Measurements from ENCODE around the gene KCTD10. TPM values are rescaled to one million over a fixed set of nuclear protein-coding genes. Genes with fewer than 3 reads are reported as not detected.

KCTD10 gene
- polyA plus RNA-seq, 1 donor (not counting 4 experiments of a cell fraction or from before 2014, with no cell fraction given): 107 TPM

DNA sequence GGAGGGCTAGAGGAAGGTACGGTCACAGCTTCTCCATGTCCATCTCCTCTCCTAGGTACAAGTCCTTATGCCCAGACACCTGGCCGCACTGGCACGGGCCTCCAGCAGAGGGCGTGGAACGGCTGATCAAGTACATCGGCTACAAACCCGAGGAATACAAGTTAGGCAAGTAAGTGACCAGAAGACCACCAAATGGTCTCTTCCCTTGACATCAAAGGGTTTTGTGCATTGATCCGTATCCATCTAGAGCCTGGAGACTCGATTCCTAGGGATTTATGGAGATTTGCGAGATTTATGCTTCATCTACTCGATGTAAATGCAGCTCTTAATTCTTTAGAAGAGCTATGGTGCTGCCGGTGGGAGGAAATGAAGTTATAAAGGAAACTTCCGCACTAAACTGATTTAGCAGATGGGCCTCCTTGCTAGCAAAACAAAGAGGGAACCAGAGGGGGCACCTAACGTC lies 44.2 kb downstream of the KCTD10 start:
- Histone ChIP-seq H3K9ac (ENCODE audit: control insufficient read depth, extremely low read depth, insufficient read depth, low read length) (no peak overlapping the region), H3K4me3 (ENCODE audit: control insufficient read depth in 2 of 3, extremely low read depth in 1 of 3, insufficient read depth in 2 of 3, low read depth in 1 of 3, low read length in 3 of 3) (no peak overlapping the region), H3K27me3 (ENCODE audit: control insufficient read depth, extremely low read depth, insufficient read depth, low read length) (no peaks in the 10 kb centered on the region), H4K20me1 (ENCODE audit: control insufficient read depth, extremely low read depth, insufficient read depth, low read length) (no peaks in the 10 kb centered on the region), H3K9me3 (ENCODE audit: control insufficient read depth, low read depth, low read length) (no peaks in the 10 kb centered on the region), H3K4me1 (ENCODE audit: control insufficient read depth, extremely low read depth, insufficient read depth, low read length) (peaks cover 5% of the 10 kb centered on the region), H3K9me1 (ENCODE audit: control insufficient read depth, extremely low read depth, insufficient read depth, low read length) (no peaks in the 10 kb centered on the region), H3K27ac (ENCODE audit: control insufficient read depth, insufficient read depth, low read length) (no peak overlapping the region), H2AFZ (ENCODE audit: control insufficient read depth, low read length) (peak overlapping the region; percentile 67), H3K79me2 (ENCODE audit: control insufficient read depth, insufficient read depth, low read length) (no peaks in the 10 kb centered on the region), H3K36me3 (ENCODE audit: control insufficient read depth in 2 of 2, extremely low read depth in 1 of 2, insufficient read depth in 2 of 2, low read length in 2 of 2) (no peaks in the 10 kb centered on the region), H3K4me2 (ENCODE audit: control insufficient read depth, extremely low read depth, insufficient read depth, low read depth, low read length) (peak overlapping the region; percentile 34)
- dilution Hi-C loops (cut with MboI; ENCODE audit: extremely low pct_ligation_motif_present, low sequenced_read_pairs): no loop called here
- FAIRE-seq (peak; percentile 9), DNase-seq (ENCODE audit: low read depth, low spot score) (peak; percentile 49)
- no peak for TF ChIP-seq EZH2 (IDR thresholded peaks at IDR 0.05; ENCODE audit: low read length)
- TF ChIP-seq, protein P1, sequence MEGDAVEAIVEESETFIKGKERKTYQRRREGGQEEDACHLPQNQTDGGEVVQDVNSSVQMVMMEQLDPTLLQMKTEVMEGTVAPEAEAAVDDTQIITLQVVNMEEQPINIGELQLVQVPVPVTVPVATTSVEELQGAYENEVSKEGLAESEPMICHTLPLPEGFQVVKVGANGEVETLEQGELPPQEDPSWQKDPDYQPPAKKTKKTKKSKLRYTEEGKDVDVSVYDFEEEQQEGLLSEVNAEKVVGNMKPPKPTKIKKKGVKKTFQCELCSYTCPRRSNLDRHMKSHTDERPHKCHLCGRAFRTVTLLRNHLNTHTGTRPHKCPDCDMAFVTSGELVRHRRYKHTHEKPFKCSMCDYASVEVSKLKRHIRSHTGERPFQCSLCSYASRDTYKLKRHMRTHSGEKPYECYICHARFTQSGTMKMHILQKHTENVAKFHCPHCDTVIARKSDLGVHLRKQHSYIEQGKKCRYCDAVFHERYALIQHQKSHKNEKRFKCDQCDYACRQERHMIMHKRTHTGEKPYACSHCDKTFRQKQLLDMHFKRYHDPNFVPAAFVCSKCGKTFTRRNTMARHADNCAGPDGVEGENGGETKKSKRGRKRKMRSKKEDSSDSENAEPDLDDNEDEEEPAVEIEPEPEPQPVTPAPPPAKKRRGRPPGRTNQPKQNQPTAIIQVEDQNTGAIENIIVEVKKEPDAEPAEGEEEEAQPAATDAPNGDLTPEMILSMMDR (optimal IDR thresholded peaks at IDR 0.05 in 1 of 3, IDR thresholded peaks at IDR 0.05 in 1 of 3, conservative IDR thresholded peaks at IDR 0.05 in 1 of 3; ENCODE audit: extremely low read depth in 1 of 3, insufficient read depth in 2 of 3, low read length in 3 of 3): peak; percentile 91 to 94 (median 91)

DNA sequence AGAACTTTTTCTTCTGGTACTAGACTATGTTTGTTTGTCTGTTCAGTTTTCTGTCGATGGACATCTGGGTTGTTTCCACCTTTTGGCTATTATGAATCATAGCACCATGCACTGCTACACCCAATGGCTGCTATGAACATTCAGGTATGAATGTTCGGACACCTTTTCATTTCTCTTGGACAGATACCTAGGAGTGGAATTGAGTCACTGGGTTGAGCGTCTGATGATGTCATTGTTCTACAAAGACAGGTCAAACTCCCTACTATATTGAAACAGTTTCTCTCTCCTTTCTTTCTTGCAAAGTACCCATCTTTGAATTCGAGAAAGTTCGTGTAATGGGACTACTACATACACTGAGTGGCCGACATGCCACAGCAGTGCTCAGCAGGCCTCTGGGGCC lies 44.7 kb downstream of the KCTD10 start:
- no peak overlapping the region for H2AFZ ChIP-seq (ENCODE audit: control insufficient read depth, low read length)
- peaks cover 5% of the 10 kb centered on the region for H3K4me1 ChIP-seq (ENCODE audit: control insufficient read depth, extremely low read depth, insufficient read depth, low read length)
- TF ChIP-seq, protein P1 (optimal IDR thresholded peaks at IDR 0.05 in 1 of 3, IDR thresholded peaks at IDR 0.05 in 1 of 3, conservative IDR thresholded peaks at IDR 0.05 in 1 of 3; ENCODE audit: extremely low read depth in 1 of 3, insufficient read depth in 2 of 3, low read length in 3 of 3): no peak
- no peak for TF ChIP-seq EZH2 (IDR thresholded peaks at IDR 0.05; ENCODE audit: low read length)
- H3K4me2 ChIP-seq (ENCODE audit: control insufficient read depth, extremely low read depth, insufficient read depth, low read depth, low read length): peak overlapping the region; percentile 34
- no peaks in the 10 kb centered on the region for H3K9me3 ChIP-seq (ENCODE audit: control insufficient read depth, low read depth, low read length)
- DNase-seq (ENCODE audit: low read depth, low spot score): no peak
- FAIRE-seq: no peak
- no peak overlapping the region for H3K4me3 ChIP-seq (ENCODE audit: control insufficient read depth in 2 of 3, extremely low read depth in 1 of 3, insufficient read depth in 2 of 3, low read depth in 1 of 3, low read length in 3 of 3)
- no peaks in the 10 kb centered on the region for H3K9me1 ChIP-seq (ENCODE audit: control insufficient read depth, extremely low read depth, insufficient read depth, low read length)
- dilution Hi-C loops (cut with MboI; ENCODE audit: extremely low pct_ligation_motif_present, low sequenced_read_pairs): no loop called here
- H3K36me3 ChIP-seq (ENCODE audit: control insufficient read depth in 2 of 2, extremely low read depth in 1 of 2, insufficient read depth in 2 of 2, low read length in 2 of 2): no peaks in the 10 kb centered on the region
- H3K79me2 ChIP-seq (ENCODE audit: control insufficient read depth, insufficient read depth, low read length): no peaks in the 10 kb centered on the region
- H4K20me1 ChIP-seq (ENCODE audit: control insufficient read depth, extremely low read depth, insufficient read depth, low read length): no peaks in the 10 kb centered on the region
- no peaks in the 10 kb centered on the region for H3K27me3 ChIP-seq (ENCODE audit: control insufficient read depth, extremely low read depth, insufficient read depth, low read length)
- no peak overlapping the region for H3K9ac ChIP-seq (ENCODE audit: control insufficient read depth, extremely low read depth, insufficient read depth, low read length)
- no peak overlapping the region for H3K27ac ChIP-seq (ENCODE audit: control insufficient read depth, insufficient read depth, low read length)
